GM23248 (cell line): ENCODE measurements around the gene SLC38A8. TPM values are rescaled to one million over a fixed set of nuclear protein-coding genes. Genes with fewer than 3 reads are reported as not detected.

Experiments used
- DNase-seq: peaks from one replicate; pipeline ENCODE4 v3.0.0-alpha.2; 2015
- H2AFZ ChIP-seq: fragments of 200-600 bp; sonication (generic); 2 replicates; pipeline ENCODE4 v1.6.1; 2016; ENCODE audit warnings: antibody characterized with exemption
- H3F3A ChIP-seq: fragments of 200-600 bp; sonication (generic); 2 replicates; pipeline ENCODE4 v1.6.1; 2016; ENCODE audit warnings: mild to moderate bottlenecking, antibody characterized with exemption, mixed run types; ENCODE audit not compliant: insufficient read depth
- H3K27ac ChIP-seq: fragments of 200-600 bp; sonication (generic); 2 replicates; pipeline ENCODE4 v1.5.1; 2016; ENCODE audit warnings: mild to moderate bottlenecking
- H3K27me3 ChIP-seq: fragments of 200-600 bp; sonication (generic); replicated peaks from 2 replicates; pipeline ENCODE4 v1.6.1; 2016; ENCODE audit warnings: mild to moderate bottlenecking; ENCODE audit not compliant: insufficient read depth
- H3K36me3 ChIP-seq: fragments of 200-600 bp; sonication (generic); 2 replicates; pipeline ENCODE4 v1.6.1; 2016; ENCODE audit warnings: low read depth, mild to moderate bottlenecking
- H3K4me1 ChIP-seq: fragments of 200-600 bp; sonication (generic); 2 replicates; pipeline ENCODE4 v1.6.1; 2016; ENCODE audit warnings: mild to moderate bottlenecking; ENCODE audit not compliant: insufficient read depth
- H3K4me2 ChIP-seq: fragments of 200-600 bp; sonication (generic); one replicate; pipeline ENCODE4 v1.6.1; 2016; ENCODE audit warnings: mild to moderate bottlenecking; ENCODE audit not compliant: unreplicated experiment
- H3K4me3 ChIP-seq: fragments of 200-600 bp; sonication (generic); 2 replicates; pipeline ENCODE4 v1.5.1; 2016; ENCODE audit warnings: mild to moderate bottlenecking
- H3K79me2 ChIP-seq: fragments of 200-600 bp; sonication (generic); 2 replicates; pipeline ENCODE4 v1.6.1; 2016; ENCODE audit warnings: mild to moderate bottlenecking; ENCODE audit not compliant: insufficient read depth
- H3K9ac ChIP-seq: fragments of 200-600 bp; sonication (generic); 2 replicates; pipeline ENCODE4 v1.6.1; 2016; ENCODE audit warnings: mild to moderate bottlenecking
- H3K9me2 ChIP-seq: fragments of 200-600 bp; sonication (generic); 2 replicates; pipeline ENCODE4 v1.6.1; 2016; ENCODE audit warnings: mixed run types, mild to moderate bottlenecking, moderate library complexity; ENCODE audit not compliant: insufficient read depth
- H3K9me3 ChIP-seq: fragments of 200-600 bp; sonication (generic); one replicate; pipeline ENCODE4 v1.6.1; 2017; ENCODE audit warnings: low read depth
- H4K20me1 ChIP-seq: fragments of 200-600 bp; sonication (generic); 2 replicates; pipeline ENCODE4 v1.6.0; 2016; ENCODE audit not compliant: insufficient read depth
- EZH2 ChIP-seq: fragments of 200-600 bp; sonication (generic); IDR thresholded peaks from 2 replicates; pipeline ENCODE4 v1.6.1; 2018; ENCODE audit warnings: antibody characterized with exemption, mild to moderate bottlenecking; ENCODE audit not compliant: insufficient read depth, poor library complexity, severe bottlenecking
- EZH2phosphoT487 ChIP-seq: fragments of 200-600 bp; sonication (generic); IDR thresholded peaks from 2 replicates; pipeline ENCODE4 v1.6.1; 2018; ENCODE audit warnings: antibody characterized with exemption, moderate library complexity, mild to moderate bottlenecking, low read depth; ENCODE audit not compliant: insufficient read depth
- WGBS, 2 experiments: methylation state at CpG; one replicate each; pipeline ENCODE4 v1.1.6; 2015 to 2017; ENCODE audit warnings: low lambda C conversion rate in 2 of 2, low coverage in 1 of 2; ENCODE audit errors: missing lambda C conversion rate in 2 of 2; 5-methylcytosine and 5-hydroxymethylcytosine counted together
- in situ Hi-C: fragments of 300-500 bp; cut with MboI; formaldehyde crosslinking; loops from 2 replicates; pipeline ENCODE4 v1.15.0; 2020
- polyA plus RNA-seq: library from polyadenylated mRNA; unstranded; fragments of >200 nt; fragmentation: Nextera tagmentation; extraction: Ambion mirVana; gene quantifications from 2 replicates; pipeline ENCODE4 v1.2.1, GENCODE V29; 2016
- total RNA-seq: library from RNA; depleted of rRNA; stranded (reverse); fragments of >200 nt; shearing (Covaris generic); gene quantifications from 2 replicates; pipeline ENCODE4 v1.2.3, GENCODE V29; 2014

Gene SLC38A8
- total and polyA plus RNA-seq, 2 experiments from 2014 or later, result not detected

GRCh38 chr16:84036982-84037425 lies 5.6 kb downstream of the SLC38A8 start:
- H4K20me1 ChIP-seq, result no peaks in the 10 kb centered on the region
- H3K4me3 ChIP-seq, result no peak overlapping the region
- no peaks in the 10 kb centered on the region for H3F3A ChIP-seq
- no peak for TF ChIP-seq EZH2phosphoT487
- TF ChIP-seq EZH2, result no peak
- H3K27ac ChIP-seq, result no peak overlapping the region
- no peaks in the 10 kb centered on the region for H3K9me3 ChIP-seq
- H3K79me2 ChIP-seq, result no peaks in the 10 kb centered on the region
- H3K4me1 ChIP-seq, result no peaks in the 10 kb centered on the region
- DNase-seq, result no peak
- in situ Hi-C loops, result no loop called here
- H2AFZ ChIP-seq, result no peak overlapping the region
- no peak overlapping the region for H3K9ac ChIP-seq
- H3K9me2 ChIP-seq, result no peaks in the 10 kb centered on the region
- H3K4me2 ChIP-seq, result no peak overlapping the region
- H3K27me3 ChIP-seq, result peaks cover 42% of the 10 kb centered on the region
- 74 to 75% methylated on average over 8 of the region's 8 CpGs for WGBS, 2 experiments
- no peaks in the 10 kb centered on the region for H3K36me3 ChIP-seq

GRCh38 chr16:84036131-84036530 lies 6.5 kb downstream of the SLC38A8 start:
- Histone ChIP-seq H3K9me2 (no peaks in the 10 kb centered on the region), H3K4me2 (no peak overlapping the region), H3K9me3 (no peaks in the 10 kb centered on the region), H3F3A (no peaks in the 10 kb centered on the region), H3K27me3 (peaks cover 33% of the 10 kb centered on the region), H2AFZ (no peak overlapping the region), H3K9ac (no peak overlapping the region), H3K36me3 (no peaks in the 10 kb centered on the region), H3K4me1 (no peaks in the 10 kb centered on the region), H4K20me1 (no peaks in the 10 kb centered on the region), H3K27ac (no peak overlapping the region), H3K79me2 (no peaks in the 10 kb centered on the region), H3K4me3 (no peak overlapping the region)
- no peak for DNase-seq
- TF ChIP-seq EZH2 (no peak), EZH2phosphoT487 (no peak)
- in situ Hi-C loops, result no loop called here
- 34 to 45% methylated on average over 3 of the region's 3 CpGs for WGBS, 2 experiments

GRCh38 chr16:84034516-84034915 lies 8.1 kb downstream of the SLC38A8 start:
- Histone ChIP-seq H2AFZ (no peak overlapping the region), H3F3A (no peaks in the 10 kb centered on the region), H3K4me3 (no peak overlapping the region), H3K9me3 (no peaks in the 10 kb centered on the region), H3K4me2 (no peak overlapping the region), H3K27me3 (peaks cover 19% of the 10 kb centered on the region; the same call in 1 of the 2 replicates), H3K27ac (no peak overlapping the region), H3K9me2 (no peaks in the 10 kb centered on the region), H4K20me1 (no peaks in the 10 kb centered on the region), H3K4me1 (no peaks in the 10 kb centered on the region), H3K9ac (no peak overlapping the region), H3K79me2 (no peaks in the 10 kb centered on the region), H3K36me3 (no peaks in the 10 kb centered on the region)
- in situ Hi-C loops, result no loop called here
- TF ChIP-seq EZH2 (no peak), EZH2phosphoT487 (no peak)
- DNase-seq, result no peak
- WGBS, 2 experiments, result 75 to 86% methylated on average over 12 of the region's 12 CpGs

GRCh38 chr16:84033251-84034195 lies 9.1 kb downstream of the SLC38A8 start:
- peaks cover 10% of the 10 kb centered on the region; the same call in 1 of the 2 replicates for H3K27me3 ChIP-seq
- H3K36me3 ChIP-seq, result no peaks in the 10 kb centered on the region
- H3K9me2 ChIP-seq, result no peaks in the 10 kb centered on the region
- H2AFZ ChIP-seq, result no peak overlapping the region
- no peaks in the 10 kb centered on the region for H3K4me1 ChIP-seq
- in situ Hi-C loops, result no loop called here
- TF ChIP-seq EZH2phosphoT487 (no peak), EZH2 (no peak)
- H3K9ac ChIP-seq, result no peak overlapping the region
- H4K20me1 ChIP-seq, result no peaks in the 10 kb centered on the region
- DNase-seq, result no peak
- H3K79me2 ChIP-seq, result no peaks in the 10 kb centered on the region
- H3K27ac ChIP-seq, result no peak overlapping the region
- H3F3A ChIP-seq, result no peaks in the 10 kb centered on the region
- H3K4me3 ChIP-seq, result no peak overlapping the region
- no peak overlapping the region for H3K4me2 ChIP-seq
- 74 to 75% methylated on average over 24 to 25 of the region's 25 CpGs for whole genome bisulfite sequencing, 2 experiments
- H3K9me3 ChIP-seq, result no peaks in the 10 kb centered on the region
